ENCODE results near the gene MAP6. TPM values are rescaled to one million over a fixed set of nuclear protein-coding genes. Genes with fewer than 3 reads are reported as not detected.
A peak's percentile ranks its signal among the peaks of the same experiment; 100 is the strongest.
"Not testable (repeated sequence)": the region's sequence is repeated elsewhere in the genome, so short reads cannot be mapped to it uniquely, and the experiment has no call there.

The MAP6 gene
- polyA plus RNA-seq, 3 donors, result 7.7 to 10.6 (median 9.5) TPM

DNA sequence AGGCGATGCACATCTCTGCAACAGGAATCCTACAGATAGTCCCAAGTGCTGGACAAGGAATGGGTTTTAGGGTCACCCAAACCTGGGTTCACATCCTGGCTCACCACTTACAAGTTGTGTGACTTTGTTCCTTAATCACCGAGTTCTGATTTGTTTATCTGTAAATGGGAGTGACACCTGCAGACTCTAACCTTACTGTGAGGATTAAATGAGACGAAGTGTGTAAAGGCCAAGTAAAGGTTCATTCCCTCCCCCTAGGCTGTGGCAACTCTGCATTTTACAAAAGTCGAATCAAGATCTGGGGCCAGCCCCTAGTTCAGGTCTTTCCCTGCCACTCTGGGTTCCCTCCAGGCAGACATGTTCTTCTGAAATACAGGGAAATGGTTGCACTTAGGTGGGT lies 71.9 kb downstream of the MAP6 start:
- no peak for DNase-seq (ENCODE audit: low read depth in 3 of 3, low spot score in 2 of 3)

DNA sequence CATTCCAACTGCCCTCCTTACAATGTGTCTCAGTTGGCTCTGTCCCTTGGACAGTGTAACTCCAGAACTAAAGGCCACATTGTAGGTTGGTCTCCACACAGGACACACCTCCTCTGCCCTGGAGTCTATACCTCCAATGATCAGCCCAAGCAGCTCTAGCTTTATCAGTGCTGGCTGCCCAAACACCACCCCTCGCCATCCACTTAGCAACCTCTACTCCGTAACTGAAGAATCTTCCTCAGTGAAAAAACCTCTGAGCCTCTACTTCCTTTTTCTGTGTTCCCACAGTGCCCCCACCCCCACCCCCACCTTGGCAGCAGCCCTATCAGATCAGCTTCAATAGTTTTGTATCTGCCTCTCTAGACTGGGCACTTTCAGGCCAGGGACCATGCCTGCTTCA lies 73.4 kb downstream of the MAP6 start:
- no peak for DNase-seq (ENCODE audit: low read depth in 3 of 3, low spot score in 2 of 3)

DNA sequence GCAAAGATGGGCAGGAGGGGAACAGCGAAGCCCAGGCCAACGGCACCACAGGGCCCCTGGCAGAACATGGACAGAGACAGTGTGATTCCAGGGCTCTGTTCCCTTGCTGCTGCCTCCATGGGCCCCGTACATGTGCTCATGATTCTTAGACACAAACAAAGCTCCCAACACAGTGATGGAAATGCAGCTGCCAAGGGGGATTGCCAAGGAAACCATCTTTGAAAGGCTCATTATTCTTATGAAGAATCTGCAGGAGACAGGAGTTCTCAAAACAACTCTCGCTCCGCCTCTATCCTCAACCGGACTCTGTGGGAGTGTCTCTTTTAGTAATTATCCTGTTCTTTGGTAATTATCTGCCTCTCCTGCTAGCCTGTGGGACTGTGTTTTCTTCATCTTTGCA lies 74.6 kb downstream of the MAP6 start:
- DNase-seq (ENCODE audit: low read depth in 3 of 3, low spot score in 2 of 3), result no peak

DNA sequence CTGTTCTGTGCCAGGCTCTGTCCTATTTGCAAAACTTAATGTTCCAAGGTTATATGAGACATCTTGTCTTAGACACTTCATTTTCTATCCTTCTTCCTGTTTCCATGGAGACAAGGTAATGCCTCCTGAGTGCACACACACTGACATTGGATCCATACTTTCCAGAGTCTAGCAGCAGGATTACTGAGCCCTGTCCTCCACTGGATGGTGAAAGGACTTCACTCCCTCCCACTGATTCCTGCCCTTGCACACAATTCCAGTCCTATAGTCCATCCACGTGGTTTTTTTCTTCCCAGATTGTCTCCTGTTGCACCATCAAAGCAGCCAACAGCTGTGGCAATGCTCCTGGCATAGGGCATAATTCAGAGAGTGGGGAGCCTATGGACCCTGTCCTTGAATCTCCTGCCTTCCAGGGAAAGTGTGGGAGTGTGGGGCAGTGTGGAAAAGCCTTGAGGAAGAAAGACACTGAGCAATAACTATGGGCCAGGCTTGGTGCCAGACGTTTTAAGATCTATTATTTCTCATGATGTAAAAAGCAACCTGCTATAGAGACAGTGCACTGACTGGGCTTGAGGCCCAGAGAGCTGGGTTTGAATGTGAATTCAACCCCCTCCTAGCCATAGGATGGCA lies 75.4 kb downstream of the MAP6 start:
- DNase-seq (ENCODE audit: low read depth in 3 of 3, low spot score in 2 of 3), result no peak

DNA sequence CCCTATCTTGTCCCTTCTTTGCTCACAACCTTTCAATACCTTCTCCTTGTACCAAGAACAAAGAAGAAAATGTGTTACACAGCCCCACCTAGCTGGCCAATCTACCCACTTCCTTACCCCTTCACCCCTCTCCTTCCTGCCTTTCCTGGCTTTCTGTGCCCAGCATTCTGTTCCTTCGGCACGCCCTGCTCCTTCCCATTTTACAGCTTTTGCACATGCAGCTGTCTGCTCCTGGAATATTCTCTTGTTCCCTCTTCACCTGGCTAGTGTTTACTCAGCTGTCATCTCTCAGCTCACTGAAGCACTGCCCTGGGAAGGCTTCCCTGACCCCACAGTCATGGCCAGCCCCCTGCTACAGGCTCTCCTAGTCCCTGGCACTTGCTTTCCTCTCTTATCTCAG lies 76.1 kb downstream of the MAP6 start:
- DNase-seq (ENCODE audit: low read depth in 3 of 3, low spot score in 2 of 3), result no peak

GRCh38 chr11:75591966-75592365 lies 76.9 kb downstream of the MAP6 start:
- DNase-seq (ENCODE audit: low read depth in 3 of 3, low spot score in 2 of 3), result no peak

DNA sequence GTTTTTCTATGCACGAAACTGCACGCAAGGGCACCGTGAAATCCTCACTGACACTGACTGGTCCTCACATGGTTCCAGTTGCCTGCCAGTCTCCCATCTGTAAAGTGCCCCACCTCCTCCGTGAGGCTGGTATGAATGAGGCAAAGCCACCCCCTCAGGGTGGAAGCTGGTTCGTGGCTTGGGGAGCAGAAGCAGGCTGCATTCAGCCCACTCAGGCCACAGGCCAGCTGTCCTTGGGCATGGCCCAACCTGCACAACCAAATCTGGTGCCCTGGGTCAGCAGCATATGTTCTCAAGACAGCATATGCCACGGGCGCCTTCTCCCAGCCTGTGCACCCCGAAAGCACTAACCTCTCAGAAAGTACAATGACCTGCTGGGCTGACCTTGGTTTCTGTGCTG lies 77.5 kb downstream of the MAP6 start:
- no peak for DNase-seq (ENCODE audit: low read depth in 3 of 3, low spot score in 2 of 3)

DNA sequence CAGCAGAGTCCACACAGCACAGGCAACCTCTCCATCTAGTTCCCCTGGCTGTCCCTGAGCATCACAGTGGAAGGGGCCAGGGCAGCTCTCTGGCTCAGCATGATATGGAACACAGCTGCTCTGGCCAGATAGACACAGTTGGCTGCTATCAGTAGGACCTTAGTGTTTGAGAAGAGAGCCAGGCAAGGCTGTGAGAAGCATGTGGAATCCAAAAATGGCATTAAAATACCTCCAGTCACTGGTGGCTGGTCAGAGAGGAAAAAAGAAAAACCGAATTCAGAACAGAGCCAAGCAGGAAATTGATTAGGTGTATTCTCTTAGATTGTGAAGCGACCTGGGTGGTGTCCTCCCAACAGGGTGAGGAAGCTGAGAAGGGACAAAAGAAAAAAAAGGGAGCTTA lies 78.9 kb downstream of the MAP6 start:
- DNase-seq (ENCODE audit: low read depth in 3 of 3, low spot score in 2 of 3), result no peak

DNA sequence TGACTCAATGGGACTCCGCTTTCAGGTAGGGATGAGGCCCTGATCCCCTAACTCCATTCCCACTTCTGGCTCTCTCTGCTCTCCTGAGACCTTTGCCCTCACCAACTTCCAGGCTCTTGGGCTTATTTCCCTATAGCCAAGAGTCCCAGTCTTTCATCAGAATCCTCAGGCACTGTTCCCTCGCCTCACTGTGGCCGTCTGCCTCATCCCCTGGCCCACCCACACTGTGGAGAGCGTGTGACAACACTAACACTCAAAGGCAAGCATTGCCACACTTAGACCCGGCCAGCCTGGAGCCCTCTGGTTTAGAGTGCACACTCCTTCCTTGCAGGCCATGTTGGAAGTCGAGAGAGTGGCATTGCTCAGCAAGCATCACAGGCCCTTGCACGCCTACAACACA lies 79.8 kb downstream of the MAP6 start:
- DNase-seq (ENCODE audit: low read depth in 3 of 3, low spot score in 2 of 3), result no peak

- no peak for DNase-seq (ENCODE audit: low read depth in 3 of 3, low spot score in 2 of 3)
Observed at GRCh38 chr11:75588051-75588481, 80.8 kb downstream of the MAP6 start.

DNA sequence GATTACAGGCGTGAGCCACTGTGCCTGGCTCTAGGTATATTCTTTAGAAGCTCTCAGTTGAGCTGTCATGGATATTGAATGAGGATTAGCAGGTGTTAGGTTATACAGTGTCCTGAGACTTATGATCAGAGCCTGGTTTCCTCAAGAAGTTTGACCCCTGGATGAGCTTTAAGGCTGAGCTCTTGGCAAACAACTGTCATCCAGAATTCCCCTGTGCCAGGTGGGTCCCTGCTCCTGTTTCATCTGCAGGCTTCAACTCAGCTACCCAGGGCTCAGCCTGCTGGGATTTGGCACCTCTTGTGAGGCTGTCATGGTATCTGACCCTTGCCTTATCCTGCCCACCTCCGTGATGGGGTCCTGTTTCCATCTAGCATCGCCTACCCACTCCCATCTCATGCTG lies 82.4 kb downstream of the MAP6 start:
- no peak for DNase-seq (ENCODE audit: low read depth in 3 of 3, low spot score in 2 of 3)

GRCh38 chr11:75585293-75585670 lies 83.6 kb downstream of the MAP6 start:
- no peak for DNase-seq (ENCODE audit: low read depth in 3 of 3, low spot score in 2 of 3)

DNA sequence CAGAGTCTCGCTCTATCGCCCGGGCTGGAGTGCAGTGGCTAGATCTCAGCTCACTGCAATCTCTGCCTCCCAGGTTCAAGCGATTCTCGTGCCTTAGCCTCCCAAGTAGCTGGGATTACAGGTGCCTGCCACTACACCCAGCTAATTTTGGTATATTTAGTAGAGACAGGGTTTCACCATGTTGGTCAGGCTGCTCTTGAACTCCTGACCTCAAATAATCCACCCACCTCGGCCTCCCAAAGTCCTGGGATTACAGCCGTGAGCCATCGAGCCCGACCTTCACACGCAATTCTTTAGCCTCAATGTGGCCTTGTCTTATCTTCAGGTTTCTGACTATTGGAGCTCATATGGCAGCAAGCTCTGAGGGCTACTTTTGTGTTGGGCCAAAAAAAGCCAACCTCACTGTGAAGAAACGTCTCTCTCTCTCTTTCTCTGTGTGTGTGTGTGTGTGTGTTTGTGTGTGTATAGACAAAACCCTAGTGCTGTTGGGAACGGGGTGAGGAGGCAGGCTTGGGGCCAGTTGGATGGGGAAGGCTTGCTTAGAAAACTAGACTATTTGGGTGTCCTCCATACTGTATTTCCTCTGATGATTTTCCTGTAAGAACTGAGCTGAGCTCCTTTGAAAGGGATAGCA lies 84.1 kb downstream of the MAP6 start:
- DNase-seq (ENCODE audit: low read depth in 3 of 3, low spot score in 2 of 3), result not testable (repeated sequence)

- peak in 1 of 3 donors; percentile 65 for DNase-seq (ENCODE audit: low read depth in 3 of 3, low spot score in 2 of 3)
Observed at GRCh38 chr11:75583718-75584658, 84.8 kb downstream of the MAP6 start.

- peak in 1 of 3 donors; percentile 77 for DNase-seq (ENCODE audit: low read depth in 3 of 3, low spot score in 2 of 3)
Observed at GRCh38 chr11:75582895-75583717, 85.7 kb downstream of the MAP6 start.

GRCh38 chr11:75582506-75582894 lies 86.3 kb downstream of the MAP6 start:
- no peak for DNase-seq (ENCODE audit: low read depth in 3 of 3, low spot score in 2 of 3)

GRCh38 chr11:75579841-75580240 lies 89.0 kb downstream of the MAP6 start:
- no peak for DNase-seq (ENCODE audit: low read depth in 3 of 3, low spot score in 2 of 3)

DNA sequence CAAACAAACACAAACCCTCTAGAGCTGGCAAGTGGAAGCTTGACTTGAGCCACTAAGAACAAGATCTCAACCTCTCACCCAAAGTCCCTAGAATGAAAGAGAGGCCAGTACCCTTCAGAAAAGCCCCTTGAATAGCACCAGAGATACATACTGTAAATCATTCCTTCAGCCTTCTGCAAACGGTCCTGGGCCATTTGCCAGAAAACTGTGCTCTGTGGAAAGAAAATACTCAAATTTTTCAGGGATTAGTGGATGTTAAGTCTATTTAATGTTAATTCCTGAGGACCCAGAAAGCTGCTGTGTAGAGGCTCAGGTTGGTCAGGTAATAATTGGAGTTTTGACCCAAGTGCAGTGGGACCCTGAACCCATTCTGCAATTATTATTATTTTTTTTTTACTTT lies 89.9 kb downstream of the MAP6 start:
- no peak for DNase-seq (ENCODE audit: low read depth in 3 of 3, low spot score in 2 of 3)

- DNase-seq (ENCODE audit: low read depth in 3 of 3, low spot score in 2 of 3), result no peak
Observed at GRCh38 chr11:75577207-75577606, 91.6 kb downstream of the MAP6 start.

GRCh38 chr11:75576499-75576918 lies 92.3 kb downstream of the MAP6 start:
- DNase-seq (ENCODE audit: low read depth in 3 of 3, low spot score in 2 of 3), result no peak

DNA sequence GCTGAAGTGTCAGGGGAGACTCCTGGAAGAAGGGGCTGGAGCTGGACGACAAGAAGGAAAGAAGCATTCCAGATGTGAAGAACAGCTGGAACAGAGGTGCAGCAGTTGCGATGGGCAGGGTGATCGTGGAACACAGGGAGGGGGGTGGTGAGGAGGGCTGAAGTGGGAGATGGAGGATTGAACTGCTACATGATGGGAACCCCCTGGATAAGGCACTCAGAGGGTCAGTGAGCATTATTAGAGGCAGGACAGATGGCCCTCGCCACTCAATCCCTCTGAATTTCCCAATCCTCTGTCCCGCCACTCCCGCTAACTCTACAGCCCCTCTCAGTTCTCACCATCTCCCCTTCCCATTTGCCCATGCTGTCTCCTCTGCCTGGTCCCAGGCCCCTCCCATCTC lies 92.8 kb downstream of the MAP6 start:
- DNase-seq (ENCODE audit: low read depth in 3 of 3, low spot score in 2 of 3), result no peak
